ENCODE results near the gene STK24.
A peak's percentile ranks its signal among the peaks of the same experiment; 100 is the strongest.

The STK24 gene

GRCh38 chr13:98568918-98569317 is 8.0 kb downstream of the STK24 start:
- peaks cover 52% of the 10 kb centered on the region for H3K36me3 ChIP-seq (ENCODE audit: control insufficient read depth, low read length)
- peaks cover 94% of the 10 kb centered on the region for H3K4me1 ChIP-seq (ENCODE audit: control insufficient read depth, low read length)
- no peak overlapping the region for H3K27ac ChIP-seq (ENCODE audit: low read depth, low read length)
- peaks cover 55% of the 10 kb centered on the region for H4K20me1 ChIP-seq (ENCODE audit: control insufficient read depth, insufficient read depth, low read depth, low read length)
- no peaks in the 10 kb centered on the region for H3K9me2 ChIP-seq (replicated peaks; ENCODE audit: control insufficient read depth, low read length)
- H3K9me3 ChIP-seq (ENCODE audit: control insufficient read depth, insufficient read depth, low read length): no peaks in the 10 kb centered on the region
- TF ChIP-seq EZH2phosphoT487 (IDR thresholded peaks at IDR 0.05; ENCODE audit: borderline replicate concordance, low read length): no peak
- TF ChIP-seq CTCF (IDR thresholded peaks at IDR 0.05; ENCODE audit: low read depth, low read length, poor library complexity, severe bottlenecking): no peak
- H3K27me3 ChIP-seq (ENCODE audit: control insufficient read depth, low read length): no peaks in the 10 kb centered on the region
- H3K4me3 ChIP-seq (ENCODE audit: low read length): no peak overlapping the region
- H3F3A ChIP-seq (ENCODE audit: control insufficient read depth, insufficient read depth): peaks cover 18% of the 10 kb centered on the region
- peaks cover 100% of the 10 kb centered on the region for H3K79me2 ChIP-seq (ENCODE audit: control insufficient read depth, low read length)
- H3K4me2 ChIP-seq (ENCODE audit: low read length): no peak overlapping the region

- H3K4me1 ChIP-seq (ENCODE audit: control insufficient read depth, low read length): peaks cover 88% of the 10 kb centered on the region
- peaks cover 100% of the 10 kb centered on the region for H3K79me2 ChIP-seq (ENCODE audit: control insufficient read depth, low read length)
- H3K27ac ChIP-seq (ENCODE audit: low read depth, low read length): no peak overlapping the region
- peaks cover 3% of the 10 kb centered on the region for H3F3A ChIP-seq (ENCODE audit: control insufficient read depth, insufficient read depth)
- H3K4me3 ChIP-seq (ENCODE audit: low read length): peak overlapping the region; percentile 40
- no peaks in the 10 kb centered on the region for H3K9me3 ChIP-seq (ENCODE audit: control insufficient read depth, insufficient read depth, low read length)
- peaks cover 58% of the 10 kb centered on the region for H4K20me1 ChIP-seq (ENCODE audit: control insufficient read depth, insufficient read depth, low read depth, low read length)
- TF ChIP-seq CTCF (IDR thresholded peaks at IDR 0.05; ENCODE audit: low read depth, low read length, poor library complexity, severe bottlenecking): no peak
- TF ChIP-seq EZH2phosphoT487 (IDR thresholded peaks at IDR 0.05; ENCODE audit: borderline replicate concordance, low read length): no peak
- H3K36me3 ChIP-seq (ENCODE audit: control insufficient read depth, low read length): peaks cover 48% of the 10 kb centered on the region
- H3K4me2 ChIP-seq (ENCODE audit: low read length): peak overlapping the region; percentile 57; the same call in 1 of the 2 replicates
- H3K27me3 ChIP-seq (ENCODE audit: control insufficient read depth, low read length): no peaks in the 10 kb centered on the region
- no peaks in the 10 kb centered on the region for H3K9me2 ChIP-seq (replicated peaks; ENCODE audit: control insufficient read depth, low read length)
Measured at GRCh38 chr13:98567140-98567539, 9.8 kb downstream of the STK24 start.

GRCh38 chr13:98565726-98566565 is 11.0 kb downstream of the STK24 start:
- H3F3A ChIP-seq (ENCODE audit: control insufficient read depth, insufficient read depth): no peaks in the 10 kb centered on the region
- no peaks in the 10 kb centered on the region for H3K27me3 ChIP-seq (ENCODE audit: control insufficient read depth, low read length)
- peaks cover 56% of the 10 kb centered on the region for H4K20me1 ChIP-seq (ENCODE audit: control insufficient read depth, insufficient read depth, low read depth, low read length)
- no peak overlapping the region for H3K27ac ChIP-seq (ENCODE audit: low read depth, low read length)
- no peak for TF ChIP-seq CTCF (IDR thresholded peaks at IDR 0.05; ENCODE audit: low read depth, low read length, poor library complexity, severe bottlenecking)
- TF ChIP-seq EZH2phosphoT487 (IDR thresholded peaks at IDR 0.05; ENCODE audit: borderline replicate concordance, low read length): no peak
- H3K9me2 ChIP-seq (replicated peaks; ENCODE audit: control insufficient read depth, low read length): no peaks in the 10 kb centered on the region
- H3K36me3 ChIP-seq (ENCODE audit: control insufficient read depth, low read length): peaks cover 47% of the 10 kb centered on the region
- peaks cover 76% of the 10 kb centered on the region for H3K4me1 ChIP-seq (ENCODE audit: control insufficient read depth, low read length)
- H3K9me3 ChIP-seq (ENCODE audit: control insufficient read depth, insufficient read depth, low read length): no peaks in the 10 kb centered on the region
- peaks cover 100% of the 10 kb centered on the region for H3K79me2 ChIP-seq (ENCODE audit: control insufficient read depth, low read length)
- no peak overlapping the region for H3K4me3 ChIP-seq (ENCODE audit: low read length)
- H3K4me2 ChIP-seq (ENCODE audit: low read length): peak overlapping the region; percentile 57; the same call in 1 of the 2 replicates
